Stimulated activated CD8-positive, alpha-beta memory T cell treated with anti-CD3 and anti-CD28 coated beads, Interleukin-15, amount 100 ng/mL, for 24 hours (primary cell): ENCODE measurements around the gene CENPH.
"Not testable (repeated sequence)": the region's sequence is repeated elsewhere in the genome, so short reads cannot be mapped to it uniquely, and the experiment has no call there.

Source experiments
- DNase-seq: peaks from one replicate; pipeline ENCODE4 v3.0.0-alpha.2; 2020; ENCODE audit warnings: low read depth

The CENPH gene

GRCh38 chr5:69252437-69252836, 63.1 kb downstream of the CENPH start:
- DNase-seq = no peak

DNA sequence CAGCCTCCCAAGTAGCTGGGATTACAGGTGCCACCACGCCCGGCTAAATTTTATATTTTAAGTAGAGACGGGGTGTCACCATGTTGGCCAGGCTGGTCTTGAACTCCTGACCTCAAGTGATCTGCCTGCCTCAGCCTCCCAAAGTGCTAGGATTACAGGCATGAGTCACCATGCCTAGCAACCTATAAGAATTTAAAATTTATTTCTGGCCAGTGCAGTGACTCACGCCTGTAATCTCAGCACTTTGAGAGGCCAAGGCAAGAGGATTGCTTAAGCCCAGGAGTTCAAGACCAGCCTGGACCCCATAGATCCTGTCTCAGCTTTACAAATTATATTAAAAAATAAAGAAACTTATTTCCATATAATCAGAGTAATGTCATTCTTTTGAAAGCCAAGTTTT, 66.6 kb downstream of the CENPH start:
- not testable (repeated sequence) for DNase-seq

DNA sequence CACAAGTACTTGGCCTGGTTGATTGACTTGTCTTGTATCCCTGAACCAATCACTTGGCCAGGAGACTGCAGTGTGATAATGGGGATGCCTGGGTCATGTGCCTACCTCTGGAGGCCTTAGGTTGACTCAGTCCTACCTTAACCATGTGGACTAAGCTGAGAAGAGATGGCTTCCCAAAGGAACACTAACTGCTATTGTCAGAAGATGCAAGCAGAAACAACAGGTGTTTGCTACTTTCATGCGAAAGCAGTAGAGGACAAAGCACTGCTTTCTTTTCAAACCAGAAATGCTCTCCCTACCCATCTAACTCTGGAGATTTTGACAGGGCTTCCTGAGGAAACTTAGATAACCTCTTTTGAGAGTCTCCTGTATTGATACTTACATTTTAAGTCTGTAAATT, 68.2 kb downstream of the CENPH start:
- DNase-seq = no peak
